Astrocyte (in vitro differentiated cells and primary cell): ENCODE measurements around the gene FBXO5.

ENCODE experiments used
- CTCF ChIP-seq: IDR thresholded peaks from 2 replicates; pipeline ENCODE4 v1.5.1; 2011; ENCODE audit warnings: low read depth, mild to moderate bottlenecking, inconsistent platforms, low read length, moderate library complexity; ENCODE audit not compliant: insufficient read depth
- EZH2 ChIP-seq: IDR thresholded peaks from 2 replicates; pipeline ENCODE4 v1.6.1; 2012; ENCODE audit warnings: mild to moderate bottlenecking, low read length, inconsistent platforms; ENCODE audit not compliant: insufficient read depth

- TF ChIP-seq CTCF (peak; percentile 67), EZH2 (no peak)
These were observed 34.6 kb downstream of the FBXO5 start for GRCh38 chr6:152948150-152948768.
